ENCODE measurements around the gene WIPF2.

WIPF2 gene

GRCh38 chr17:40326014-40326831, 107.1 kb downstream of the WIPF2 start:
- DNase-seq (ENCODE audit: low spot score): no peak

GRCh38 chr17:40326832-40327199, 107.7 kb downstream of the WIPF2 start:
- DNase-seq (ENCODE audit: low spot score): no peak

- DNase-seq (ENCODE audit: low spot score): no peak
Measured at GRCh38 chr17:40327244-40327729, 108.2 kb downstream of the WIPF2 start.

- DNase-seq (ENCODE audit: low spot score): no peak
Measured at GRCh38 chr17:40327735-40328385, 108.8 kb downstream of the WIPF2 start.

- DNase-seq (ENCODE audit: low spot score): no peak
Measured at GRCh38 chr17:40328386-40328766, 109.3 kb downstream of the WIPF2 start.

GRCh38 chr17:40329839-40330794, 111.0 kb downstream of the WIPF2 start:
- DNase-seq (ENCODE audit: low spot score): no peak

- no peak for DNase-seq (ENCODE audit: low spot score)
Measured at GRCh38 chr17:40330850-40331470, 111.9 kb downstream of the WIPF2 start.

- no peak for DNase-seq (ENCODE audit: low spot score)
Measured at GRCh38 chr17:40331743-40332641, 112.9 kb downstream of the WIPF2 start.

Small RNAs within 50 kb of the gene (small RNA-seq; reads per million reads assigned to genes)
- gene MIR6867: 0 reads per million in 2 experiments

All from SK-N-DZ (cell line).